GM10266 (cell line): ENCODE measurements around the gene PLA2G2A.

Experiments used
- DNase-seq: peaks from one replicate; pipeline ENCODE4 v3.0.0; 2012; ENCODE audit errors: extremely low spot score
- TF ChIP-seq, protein P1 (sequence below): IDR thresholded peaks from 2 replicates; pipeline ENCODE4 v1.5.1; 2012; ENCODE audit warnings: mild to moderate bottlenecking, low read depth; ENCODE audit not compliant: control insufficient read depth, insufficient read depth; ENCODE audit errors: missing control alignments

PLA2G2A gene

DNA sequence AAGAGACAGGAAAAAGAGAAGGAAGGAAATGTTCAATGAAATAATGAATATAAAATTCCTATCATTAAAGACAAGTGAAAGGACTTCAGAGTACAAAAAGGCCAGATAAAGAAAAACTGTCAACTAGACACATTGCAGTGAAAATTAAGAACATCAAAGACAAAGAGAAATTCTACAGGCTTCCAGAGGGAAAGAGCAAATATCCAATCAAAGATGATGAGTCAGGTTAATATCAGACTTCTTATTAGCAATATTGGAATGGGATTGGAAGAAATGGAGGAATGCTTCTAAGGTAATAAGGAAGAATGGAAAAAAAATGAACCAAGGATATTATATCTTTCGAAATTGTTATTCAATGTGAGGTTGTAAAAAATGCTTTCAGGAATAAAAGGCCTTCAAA, 7.8 kb downstream of the PLA2G2A start:
- DNase-seq: no peak
- TF ChIP-seq, protein P1, sequence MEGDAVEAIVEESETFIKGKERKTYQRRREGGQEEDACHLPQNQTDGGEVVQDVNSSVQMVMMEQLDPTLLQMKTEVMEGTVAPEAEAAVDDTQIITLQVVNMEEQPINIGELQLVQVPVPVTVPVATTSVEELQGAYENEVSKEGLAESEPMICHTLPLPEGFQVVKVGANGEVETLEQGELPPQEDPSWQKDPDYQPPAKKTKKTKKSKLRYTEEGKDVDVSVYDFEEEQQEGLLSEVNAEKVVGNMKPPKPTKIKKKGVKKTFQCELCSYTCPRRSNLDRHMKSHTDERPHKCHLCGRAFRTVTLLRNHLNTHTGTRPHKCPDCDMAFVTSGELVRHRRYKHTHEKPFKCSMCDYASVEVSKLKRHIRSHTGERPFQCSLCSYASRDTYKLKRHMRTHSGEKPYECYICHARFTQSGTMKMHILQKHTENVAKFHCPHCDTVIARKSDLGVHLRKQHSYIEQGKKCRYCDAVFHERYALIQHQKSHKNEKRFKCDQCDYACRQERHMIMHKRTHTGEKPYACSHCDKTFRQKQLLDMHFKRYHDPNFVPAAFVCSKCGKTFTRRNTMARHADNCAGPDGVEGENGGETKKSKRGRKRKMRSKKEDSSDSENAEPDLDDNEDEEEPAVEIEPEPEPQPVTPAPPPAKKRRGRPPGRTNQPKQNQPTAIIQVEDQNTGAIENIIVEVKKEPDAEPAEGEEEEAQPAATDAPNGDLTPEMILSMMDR: no peak

DNA sequence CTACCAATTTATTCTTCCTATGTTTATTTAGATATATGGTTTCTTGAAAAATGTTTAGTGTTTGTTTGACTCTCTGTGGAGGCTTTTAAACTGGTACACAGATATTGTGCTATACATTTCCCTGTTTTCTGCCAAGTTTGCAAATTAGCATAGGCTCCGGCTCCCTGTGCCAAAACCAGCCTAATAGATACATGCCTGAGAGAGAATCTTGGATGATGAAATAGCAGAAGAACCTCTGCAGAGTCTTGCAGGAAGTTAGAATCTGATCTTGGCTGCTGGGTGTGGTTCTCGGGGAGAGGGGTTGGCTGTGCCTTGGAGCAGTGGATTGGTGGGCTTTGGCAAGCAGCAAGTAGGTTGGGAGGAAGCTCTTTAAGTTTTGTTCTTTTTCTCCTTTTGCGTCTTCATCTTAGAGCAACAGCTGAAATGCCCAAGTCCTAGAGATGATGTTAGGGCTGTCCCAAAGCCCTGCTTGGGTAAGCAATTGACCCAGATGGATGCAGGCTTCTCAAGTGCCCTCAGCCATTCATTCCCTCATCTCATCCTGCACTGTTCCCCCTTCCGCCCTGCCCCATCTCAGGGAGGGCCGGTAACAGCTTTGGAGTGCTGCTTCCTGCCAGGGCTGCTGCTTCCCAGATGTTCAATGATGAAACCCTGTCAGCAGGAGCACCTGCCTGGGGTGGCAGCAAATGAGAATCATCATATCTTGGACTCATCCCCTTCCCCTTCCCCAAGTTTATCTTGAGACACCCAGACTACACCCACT, 9.3 kb downstream of the PLA2G2A start:
- no peak for DNase-seq
- TF ChIP-seq, protein P1: no peak

DNA sequence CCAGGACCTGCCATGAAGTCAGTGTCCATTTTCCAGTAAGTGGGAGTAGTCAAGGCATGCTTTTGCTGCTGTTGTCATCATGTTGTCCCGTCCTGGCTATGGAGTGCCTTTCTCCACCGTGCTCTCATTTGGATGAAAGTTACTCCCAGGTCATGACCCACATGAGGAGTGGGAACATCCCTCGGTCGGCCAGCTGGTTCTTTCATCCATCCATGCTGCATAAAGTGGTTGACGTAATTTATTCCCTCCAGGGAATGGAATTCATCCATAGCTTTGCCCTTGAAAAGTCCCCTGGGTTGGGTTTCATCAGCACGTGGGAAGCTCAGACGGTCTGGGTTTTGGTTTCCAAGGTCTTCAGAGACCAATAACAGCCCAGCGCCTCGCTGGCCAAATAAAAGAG, 11.6 kb downstream of the PLA2G2A start:
- TF ChIP-seq, protein P1: no peak
- no peak for DNase-seq

DNA sequence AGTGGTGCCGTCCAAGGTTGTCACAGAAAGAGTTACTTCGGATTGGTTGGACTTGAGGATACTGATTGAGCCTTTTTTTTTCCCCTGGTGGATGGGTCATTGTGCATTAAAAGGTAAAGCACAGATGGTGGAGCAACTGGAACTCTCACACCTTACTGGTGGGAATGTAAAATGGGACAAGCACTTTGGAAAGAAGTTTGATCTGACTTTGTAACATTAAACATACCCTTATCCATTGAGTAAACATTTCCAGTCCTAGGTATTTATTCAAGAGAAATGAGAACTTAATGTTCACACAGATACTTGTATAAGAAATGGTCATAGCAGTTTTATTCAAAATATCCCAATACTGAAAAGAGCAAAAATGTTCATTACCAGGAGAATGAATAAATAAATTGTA, 14.9 kb downstream of the PLA2G2A start:
- TF ChIP-seq, protein P1: no peak
- no peak for DNase-seq

DNA sequence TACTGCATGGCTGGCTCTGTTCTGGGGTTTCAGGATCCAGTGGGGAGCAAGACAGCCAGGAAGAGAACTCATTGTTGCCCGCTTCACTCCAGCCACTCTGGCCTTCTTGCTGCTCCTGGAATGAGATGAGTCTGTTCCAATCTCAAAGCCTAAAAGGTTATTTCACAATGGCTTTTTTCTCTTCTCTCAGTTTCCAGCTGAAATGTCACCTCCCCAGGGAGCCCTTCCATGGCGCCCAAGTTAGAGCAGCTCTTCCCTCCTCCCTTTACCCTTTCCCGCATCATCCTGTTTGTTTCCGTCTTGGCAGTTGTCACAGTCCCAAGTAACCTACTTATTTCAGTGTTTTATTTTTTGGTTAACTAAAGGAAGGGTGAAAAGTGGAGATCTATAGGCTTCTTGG, 15.8 kb downstream of the PLA2G2A start:
- TF ChIP-seq, protein P1: no peak
- DNase-seq: no peak

DNA sequence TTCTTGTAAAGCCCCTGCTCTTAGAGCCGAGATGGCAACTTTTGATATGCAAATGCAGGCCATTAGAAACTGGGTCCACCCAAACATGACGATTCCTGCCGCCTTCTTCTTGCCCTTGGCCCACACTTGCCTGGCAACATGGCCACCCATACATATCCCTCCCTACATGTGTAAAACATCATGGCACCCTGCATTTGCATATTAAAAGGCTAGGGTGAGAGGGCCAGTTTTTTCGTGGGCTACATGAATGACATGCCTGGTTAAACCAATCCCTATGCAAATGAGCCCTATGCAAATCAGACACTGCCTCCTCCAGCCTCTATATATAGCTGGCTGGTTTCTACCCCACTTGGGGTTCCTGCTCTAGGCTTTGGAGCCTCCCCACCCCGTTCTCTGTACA, 18.8 kb downstream of the PLA2G2A start:
- DNase-seq: no peak
- TF ChIP-seq, protein P1: no peak

DNA sequence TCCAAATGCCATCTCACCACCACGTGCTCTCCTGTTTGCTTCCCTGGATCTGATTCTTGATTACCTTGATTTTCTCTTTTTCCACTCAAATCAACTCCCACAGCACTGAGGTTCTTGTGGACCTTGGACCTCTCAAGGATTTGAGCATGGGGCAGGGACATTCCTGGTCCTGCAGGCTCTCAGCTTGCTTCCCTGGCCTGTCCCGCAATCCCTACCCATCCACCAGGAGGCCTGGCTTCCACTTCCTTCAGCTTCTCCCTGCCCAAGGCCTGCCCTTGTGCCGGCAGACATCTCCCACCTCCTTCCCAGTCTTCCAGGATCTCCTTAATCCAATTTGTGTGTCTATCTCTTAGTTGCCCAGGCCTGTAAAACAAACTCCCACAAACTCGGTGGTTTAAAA, 21.6 kb downstream of the PLA2G2A start:
- DNase-seq: no peak
- TF ChIP-seq, protein P1: no peak
